CD14-positive monocyte (primary cell): ENCODE data around the gene PLEKHA7. TPM values are rescaled to one million over a fixed set of nuclear protein-coding genes. Genes with fewer than 3 reads are reported as not detected.

ENCODE experiments used
- DNase-seq, 3 donors: peaks; one replicate each; pipeline ENCODE4 v3.0.0-alpha.2; 2011 to 2022
- H2AFZ ChIP-seq: 2 replicates; pipeline ENCODE4 v1.6.0; 2012; ENCODE audit warnings: mild to moderate bottlenecking, low read depth, low read length, inconsistent platforms; ENCODE audit not compliant: insufficient read depth, poor library complexity, severe bottlenecking
- H3K27ac ChIP-seq, 2 donors: 1 replicate in 1 of 2; 2 replicates in 1 of 2; pipeline ENCODE4 v1.5.1; 2012 to 2013; ENCODE audit warnings: low read length in 2 of 2, control low read depth in 1 of 2, inconsistent platforms in 1 of 2, low read depth in 1 of 2, mild to moderate bottlenecking in 1 of 2
- H3K27me3 ChIP-seq, 2 donors: one replicate each; pipeline versions ENCODE4 v1.6.0 to v1.6.1; 2011 to 2013; ENCODE audit warnings: low read length in 2 of 2; ENCODE audit not compliant: control insufficient read depth in 2 of 2, insufficient read depth in 2 of 2
- H3K36me3 ChIP-seq, 2 donors: replicated peaks in 1 of 2; 1 replicate in 1 of 2; 2 replicates in 1 of 2; pipeline versions ENCODE4 v1.5.1 to v1.6.1; 2012 to 2013; ENCODE audit warnings: low read length in 2 of 2, control low read depth in 1 of 2, inconsistent platforms in 1 of 2, mild to moderate bottlenecking in 1 of 2; ENCODE audit not compliant: insufficient read depth in 2 of 2, control insufficient read depth in 1 of 2
- H3K4me1 ChIP-seq, 2 donors: 1 replicate in 1 of 2; 2 replicates in 1 of 2; pipeline versions ENCODE4 v1.5.1 to v1.6.1; 2012 to 2013; ENCODE audit warnings: low read length in 2 of 2, control low read depth in 1 of 2, inconsistent platforms in 1 of 2, mild to moderate bottlenecking in 1 of 2, moderate library complexity in 1 of 2; ENCODE audit not compliant: insufficient read depth in 2 of 2, control insufficient read depth in 1 of 2
- H3K4me2 ChIP-seq: replicated peaks from 2 replicates; pipeline ENCODE3; 2012; ENCODE audit warnings: low read length, moderate library complexity, mild to moderate bottlenecking; ENCODE audit not compliant: poor library complexity, severe bottlenecking; ENCODE audit errors: extremely low read depth
- H3K4me3 ChIP-seq, 3 experiments: fragments of 200-600 bp in 1 of 3; sonication (generic) in 1 of 3; replicated peaks in 1 of 3; 1 replicate in 2 of 3; 2 replicates in 1 of 3; pipeline ENCODE4 v1.5.1; 2011 to 2013; ENCODE audit warnings: low read length in 3 of 3, mild to moderate bottlenecking in 3 of 3, control low read depth in 2 of 3, low read depth in 2 of 3, inconsistent platforms in 1 of 3, moderate library complexity in 1 of 3
- H3K79me2 ChIP-seq: 2 replicates; pipeline ENCODE4 v1.6.0; 2012; ENCODE audit warnings: mild to moderate bottlenecking, control low read depth, inconsistent platforms, low read length, moderate library complexity; ENCODE audit not compliant: insufficient read depth
- H3K9ac ChIP-seq: 2 replicates; pipeline ENCODE4 v1.6.0; 2017; ENCODE audit warnings: low read length, mild to moderate bottlenecking; ENCODE audit not compliant: insufficient read depth, poor library complexity, severe bottlenecking
- H3K9me3 ChIP-seq, 2 donors: replicated peaks in 1 of 2; 1 replicate in 1 of 2; 2 replicates in 1 of 2; pipeline versions ENCODE4 v1.5.1 to v1.6.1; 2012 to 2013; ENCODE audit warnings: low read length in 2 of 2, control low read depth in 1 of 2; ENCODE audit not compliant: control insufficient read depth in 1 of 2, insufficient read depth in 1 of 2
- H4K20me1 ChIP-seq: 2 replicates; pipeline ENCODE4 v1.6.0; 2012; ENCODE audit warnings: mild to moderate bottlenecking, low read length, control low read depth, moderate library complexity; ENCODE audit not compliant: insufficient read depth
- H3K27ac Mint-ChIP-seq, 7 donors: one replicate each; pipeline ENCODE4 v1.8.0; 2020; ENCODE audit warnings: mild to moderate bottlenecking in 7 of 7, mixed read lengths in 7 of 7, moderate library complexity in 6 of 7, inconsistent platforms in 2 of 7
- H3K27me3 Mint-ChIP-seq, 3 donors: one replicate each; pipeline ENCODE4 v1.8.0; 2021 to 2022; ENCODE audit warnings: low read depth in 3 of 3, mild to moderate bottlenecking in 3 of 3, mixed read lengths in 3 of 3, moderate library complexity in 3 of 3, inconsistent platforms in 1 of 3
- H3K36me3 Mint-ChIP-seq, 2 donors: one replicate each; pipeline ENCODE4 v1.8.0; 2020; ENCODE audit warnings: mixed read lengths in 2 of 2, inconsistent platforms in 1 of 2, mild to moderate bottlenecking in 1 of 2
- H3K4me1 Mint-ChIP-seq: one replicate; pipeline ENCODE4 v1.8.0; 2020; ENCODE audit warnings: mild to moderate bottlenecking, mixed read lengths
- H3K4me3 Mint-ChIP-seq, 2 donors: one replicate each; pipeline ENCODE4 v1.8.0; 2020; ENCODE audit warnings: mild to moderate bottlenecking in 2 of 2, mixed read lengths in 2 of 2, moderate library complexity in 1 of 2
- H3K9me3 Mint-ChIP-seq, 7 donors: one replicate each; pipeline ENCODE4 v1.8.0; 2020 to 2022; ENCODE audit warnings: mixed read lengths in 7 of 7, mild to moderate bottlenecking in 6 of 7, moderate library complexity in 6 of 7, inconsistent platforms in 2 of 7
- WGBS: methylation state at CpG from one replicate; pipeline ENCODE4 v1.1.5; 2013; ENCODE audit warnings: missing lambda C conversion rate; ENCODE audit not compliant: insufficient coverage; 5-methylcytosine and 5-hydroxymethylcytosine counted together
- intact Hi-C, 2 donors: fragments of 100-400 bp; cut with micrococcal nuclease; formaldehyde crosslinking; loops; one replicate each; pipeline versions ENCODE4 v1.15.0 to v1.15.1; 2023
- polyA minus RNA-seq: library from RNA; depleted of rRNA, polyadenylated mRNA; stranded (reverse); fragments of >200 nt; gene quantifications from 2 replicates; pipeline ENCODE4 v1.2.3, GENCODE V29; 2012
- polyA plus RNA-seq, 3 donors: library from polyadenylated mRNA; depleted of rRNA in 1 of 3; unstranded in 2 of 3; stranded (reverse) in 1 of 3; fragments of 300-500 nt in 2 of 3; fragments of >200 nt in 1 of 3; fragmentation: Illumina TruSeq in 2 of 3; gene quantifications; 1 replicate in 2 of 3; 2 replicates in 1 of 3; pipeline ENCODE4 v1.2.3, GENCODE V29; 2012 to 2021
- total RNA-seq, 12 experiments: library from RNA in 1 of 12; stranded (reverse) in 1 of 12; fragments of 120-200 nt in 1 of 12; gene quantifications; one replicate each; pipeline ENCODE4 v1.2.4 and lab custom pipeline; 2013 to 2026; ENCODE audit warnings: mixed read lengths in 6 of 12, inconsistent platforms in 1 of 12
- TF ChIP-seq, protein P1 (sequence below): fragments of 200-600 bp; IDR thresholded peaks from one replicate; pipeline ENCODE4 v1.8.0; 2022; ENCODE audit warnings: antibody characterized with exemption, mild to moderate bottlenecking

The PLEKHA7 gene, protein sequence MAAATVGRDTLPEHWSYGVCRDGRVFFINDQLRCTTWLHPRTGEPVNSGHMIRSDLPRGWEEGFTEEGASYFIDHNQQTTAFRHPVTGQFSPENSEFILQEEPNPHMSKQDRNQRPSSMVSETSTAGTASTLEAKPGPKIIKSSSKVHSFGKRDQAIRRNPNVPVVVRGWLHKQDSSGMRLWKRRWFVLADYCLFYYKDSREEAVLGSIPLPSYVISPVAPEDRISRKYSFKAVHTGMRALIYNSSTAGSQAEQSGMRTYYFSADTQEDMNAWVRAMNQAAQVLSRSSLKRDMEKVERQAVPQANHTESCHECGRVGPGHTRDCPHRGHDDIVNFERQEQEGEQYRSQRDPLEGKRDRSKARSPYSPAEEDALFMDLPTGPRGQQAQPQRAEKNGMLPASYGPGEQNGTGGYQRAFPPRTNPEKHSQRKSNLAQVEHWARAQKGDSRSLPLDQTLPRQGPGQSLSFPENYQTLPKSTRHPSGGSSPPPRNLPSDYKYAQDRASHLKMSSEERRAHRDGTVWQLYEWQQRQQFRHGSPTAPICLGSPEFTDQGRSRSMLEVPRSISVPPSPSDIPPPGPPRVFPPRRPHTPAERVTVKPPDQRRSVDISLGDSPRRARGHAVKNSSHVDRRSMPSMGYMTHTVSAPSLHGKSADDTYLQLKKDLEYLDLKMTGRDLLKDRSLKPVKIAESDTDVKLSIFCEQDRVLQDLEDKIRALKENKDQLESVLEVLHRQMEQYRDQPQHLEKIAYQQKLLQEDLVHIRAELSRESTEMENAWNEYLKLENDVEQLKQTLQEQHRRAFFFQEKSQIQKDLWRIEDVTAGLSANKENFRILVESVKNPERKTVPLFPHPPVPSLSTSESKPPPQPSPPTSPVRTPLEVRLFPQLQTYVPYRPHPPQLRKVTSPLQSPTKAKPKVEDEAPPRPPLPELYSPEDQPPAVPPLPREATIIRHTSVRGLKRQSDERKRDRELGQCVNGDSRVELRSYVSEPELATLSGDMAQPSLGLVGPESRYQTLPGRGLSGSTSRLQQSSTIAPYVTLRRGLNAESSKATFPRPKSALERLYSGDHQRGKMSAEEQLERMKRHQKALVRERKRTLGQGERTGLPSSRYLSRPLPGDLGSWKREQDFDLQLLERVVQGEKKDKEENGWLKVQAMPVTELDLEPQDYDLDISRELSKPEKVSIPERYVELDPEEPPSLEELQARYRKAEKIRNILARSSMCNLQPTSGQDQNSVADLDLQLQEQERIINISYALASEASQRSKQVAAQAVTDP
- 1.2 TPM for total RNA-seq (2013)
- under 1 TPM; 0.05 to 0.92 (median 0.22) TPM for polyA plus RNA-seq
- 0.64 and 1.1 TPM in 2 replicates for polyA minus RNA-seq
- 0.21 to 5.9 (median 0.91) reads per million in 11 experiments for total RNA-seq (lab: John Stamatoyannopoulos, UW)

DNA sequence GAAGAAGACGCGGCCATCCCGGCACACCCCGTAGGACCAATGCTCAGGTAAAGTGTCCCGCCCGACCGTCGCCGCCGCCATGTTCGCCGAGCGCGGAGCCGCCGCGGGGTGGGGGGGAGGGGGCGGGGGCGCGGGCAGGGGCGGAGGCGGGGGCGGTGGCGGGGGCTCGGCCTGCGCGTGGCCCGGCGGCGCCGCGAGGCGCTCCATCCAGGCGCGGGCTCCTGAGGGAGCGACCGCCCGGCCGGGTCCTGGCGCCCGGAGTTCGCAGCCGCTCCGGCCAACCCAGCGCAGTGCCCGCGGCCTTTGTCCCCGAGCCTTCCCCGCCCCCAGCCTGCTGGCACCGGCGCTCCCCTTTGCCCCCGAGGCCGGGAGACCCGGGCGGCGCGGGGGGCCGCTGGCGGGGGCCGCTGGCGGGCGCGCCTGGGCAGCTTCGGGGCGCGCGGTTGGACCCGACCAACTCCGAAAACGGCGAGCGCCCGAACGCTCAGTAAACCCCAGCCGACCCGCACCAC lies at the start of gene PLEKHA7:
TSS of gene PLEKHA7 (minus strand) at position 94 of the 512 bp plus-strand sequence. CDS start at position 81, 13 bp downstream.
- intact Hi-C loops: no loop called here
- Histone ChIP-seq H3K36me3 (no peaks in the 10 kb centered on the region), H2AFZ (peak within 1 kb of the TSS; percentile 59), H3K4me1 (peaks cover 11 to 19% of the 10 kb centered on the region in 2 donors), H3K9ac (peak within 1 kb of the TSS; percentile 34), H3K27ac (no peak within 1 kb of the TSS), H3K27me3 (peaks cover 48 to 65% of the 10 kb centered on the region in 2 donors), H3K9me3 (peaks cover 0 to 17% of the 10 kb centered on the region in 2 donors), H4K20me1 (no peaks in the 10 kb centered on the region), H3K4me2 (peak within 1 kb of the TSS; percentile 81), H3K4me3 (peak within 1 kb of the TSS in 2 of 3 experiments; percentile 25 to 69), H3K79me2 (no peaks in the 10 kb centered on the region)
- H3K9me3 Mint-ChIP-seq: peaks cover 0 to 13% (median 6%) of the 10 kb centered on the region in 7 donors
- TF ChIP-seq, protein P1, sequence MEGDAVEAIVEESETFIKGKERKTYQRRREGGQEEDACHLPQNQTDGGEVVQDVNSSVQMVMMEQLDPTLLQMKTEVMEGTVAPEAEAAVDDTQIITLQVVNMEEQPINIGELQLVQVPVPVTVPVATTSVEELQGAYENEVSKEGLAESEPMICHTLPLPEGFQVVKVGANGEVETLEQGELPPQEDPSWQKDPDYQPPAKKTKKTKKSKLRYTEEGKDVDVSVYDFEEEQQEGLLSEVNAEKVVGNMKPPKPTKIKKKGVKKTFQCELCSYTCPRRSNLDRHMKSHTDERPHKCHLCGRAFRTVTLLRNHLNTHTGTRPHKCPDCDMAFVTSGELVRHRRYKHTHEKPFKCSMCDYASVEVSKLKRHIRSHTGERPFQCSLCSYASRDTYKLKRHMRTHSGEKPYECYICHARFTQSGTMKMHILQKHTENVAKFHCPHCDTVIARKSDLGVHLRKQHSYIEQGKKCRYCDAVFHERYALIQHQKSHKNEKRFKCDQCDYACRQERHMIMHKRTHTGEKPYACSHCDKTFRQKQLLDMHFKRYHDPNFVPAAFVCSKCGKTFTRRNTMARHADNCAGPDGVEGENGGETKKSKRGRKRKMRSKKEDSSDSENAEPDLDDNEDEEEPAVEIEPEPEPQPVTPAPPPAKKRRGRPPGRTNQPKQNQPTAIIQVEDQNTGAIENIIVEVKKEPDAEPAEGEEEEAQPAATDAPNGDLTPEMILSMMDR: no peak
- H3K27ac Mint-ChIP-seq: no peak within 1 kb of the TSS
- peaks cover 6% of the 10 kb centered on the region for H3K4me1 Mint-ChIP-seq
- peaks cover 0 to 6% of the 10 kb centered on the region in 2 donors for H3K36me3 Mint-ChIP-seq
- DNase-seq: no peak
- peak within 1 kb of the TSS; percentile 74 to 92 for H3K4me3 Mint-ChIP-seq
- WGBS: under 1% methylated on average over 41 of the region's 76 CpGs
- H3K27me3 Mint-ChIP-seq: peaks cover 31 to 44% (median 31%) of the 10 kb centered on the region in 3 donors
